RWPE1 (cell line): Measurements from ENCODE around the gene PHKB.

Experiments used
- CTCF ChIA-PET: fragments of 350-600 bp; sonication (Branson Sonifier 250); formaldehyde crosslinking; extraction: SDS; loops from one replicate; lab custom pipeline; 2021; lab: Yijun Ruan, JAX
- POLR2A ChIA-PET: fragments of 400-600 bp; formaldehyde crosslinking; extraction: SDS; loops from one replicate; lab custom pipeline; 2020; ENCODE audit warnings: antibody characterized with exemption; ENCODE audit not compliant: low non-redundant PET; lab: Yijun Ruan, JAX
- DNase-seq: peaks from one replicate; pipeline ENCODE4 v3.0.0; 2012; ENCODE audit warnings: low spot score
- H3K27ac ChIP-seq: fragments of 450-650 bp; 2 replicates; pipeline ENCODE4 v1.5.1; 2017
- TF ChIP-seq, protein P1 (sequence below): fragments of 450-650 bp; conservative IDR thresholded peaks from 2 replicates; pipeline ENCODE4 v1.5.1; 2017; ENCODE audit warnings: low read depth, mild to moderate bottlenecking

PHKB gene

GRCh38 chr16:47613251-47613650 is 152.1 kb downstream of the PHKB start:
- TF ChIP-seq, protein P1, sequence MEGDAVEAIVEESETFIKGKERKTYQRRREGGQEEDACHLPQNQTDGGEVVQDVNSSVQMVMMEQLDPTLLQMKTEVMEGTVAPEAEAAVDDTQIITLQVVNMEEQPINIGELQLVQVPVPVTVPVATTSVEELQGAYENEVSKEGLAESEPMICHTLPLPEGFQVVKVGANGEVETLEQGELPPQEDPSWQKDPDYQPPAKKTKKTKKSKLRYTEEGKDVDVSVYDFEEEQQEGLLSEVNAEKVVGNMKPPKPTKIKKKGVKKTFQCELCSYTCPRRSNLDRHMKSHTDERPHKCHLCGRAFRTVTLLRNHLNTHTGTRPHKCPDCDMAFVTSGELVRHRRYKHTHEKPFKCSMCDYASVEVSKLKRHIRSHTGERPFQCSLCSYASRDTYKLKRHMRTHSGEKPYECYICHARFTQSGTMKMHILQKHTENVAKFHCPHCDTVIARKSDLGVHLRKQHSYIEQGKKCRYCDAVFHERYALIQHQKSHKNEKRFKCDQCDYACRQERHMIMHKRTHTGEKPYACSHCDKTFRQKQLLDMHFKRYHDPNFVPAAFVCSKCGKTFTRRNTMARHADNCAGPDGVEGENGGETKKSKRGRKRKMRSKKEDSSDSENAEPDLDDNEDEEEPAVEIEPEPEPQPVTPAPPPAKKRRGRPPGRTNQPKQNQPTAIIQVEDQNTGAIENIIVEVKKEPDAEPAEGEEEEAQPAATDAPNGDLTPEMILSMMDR = no peak
- ChIA-PET POLR2A (no interaction called here), CTCF (interaction anchor here (0.6 kb wide), 1 partner anchor 53 kb away, joined by 3 read pairs; no protein-coding TSS in a partner anchor)
- no peak for DNase-seq
- no peak overlapping the region for H3K27ac ChIP-seq

DNA sequence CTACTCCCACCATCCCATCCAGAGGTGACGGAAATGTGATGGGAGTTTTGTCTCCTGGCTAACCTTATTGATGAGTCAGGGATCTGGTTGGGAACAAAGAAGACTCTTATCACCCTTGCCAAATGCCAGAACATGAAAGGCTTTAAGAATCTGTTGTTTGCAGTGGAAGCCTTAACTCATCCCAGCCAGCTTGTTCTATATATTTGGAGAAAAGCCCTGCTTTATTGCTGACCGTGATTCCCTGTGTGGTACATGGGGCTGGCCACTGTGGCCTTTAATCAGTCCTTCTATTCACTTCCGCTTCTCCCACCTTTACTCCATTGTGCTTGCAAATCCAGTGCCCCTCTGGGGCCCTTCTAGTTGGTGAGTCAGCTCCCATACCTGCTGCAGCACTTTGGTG is 156.6 kb downstream of the PHKB start:
- ChIA-PET POLR2A (no interaction called here), CTCF (no interaction called here)
- DNase-seq = no peak
- H3K27ac ChIP-seq = no peak overlapping the region
- TF ChIP-seq, protein P1 = no peak

DNA sequence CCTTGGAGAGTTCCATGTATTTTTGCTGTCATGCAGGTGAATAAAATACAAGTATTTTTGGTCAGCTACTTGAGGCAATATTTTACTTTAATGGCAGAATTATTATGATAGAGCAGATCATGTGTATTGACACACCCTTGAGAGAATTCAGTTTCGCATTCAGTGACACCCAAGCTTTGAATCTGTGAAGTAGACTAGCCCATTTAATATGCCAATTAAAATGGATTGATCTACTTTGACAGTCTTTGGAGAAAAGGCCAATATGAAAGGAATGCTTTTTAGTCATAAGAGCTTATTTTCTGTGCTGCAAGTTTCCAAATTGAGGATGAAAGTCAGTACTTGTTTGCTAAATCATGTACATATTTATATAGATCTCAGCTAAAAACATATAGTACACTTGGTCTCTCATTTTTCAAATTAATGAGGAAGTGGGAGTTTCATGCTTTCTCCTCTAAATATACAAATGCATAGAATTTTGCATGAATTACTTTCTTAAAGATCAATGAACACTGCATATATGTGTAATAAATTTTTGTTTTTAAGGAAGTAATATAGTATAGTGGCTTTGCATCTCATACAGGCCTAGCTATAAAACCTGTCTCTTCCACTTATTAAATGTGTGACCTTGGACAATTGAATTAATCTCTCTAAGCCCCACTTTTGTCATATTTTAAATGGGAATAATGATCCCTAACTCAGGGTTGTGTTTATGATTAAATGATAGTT is 161.5 kb downstream of the PHKB start:
- ChIA-PET CTCF (no interaction called here), POLR2A (no interaction called here)
- H3K27ac ChIP-seq = no peak overlapping the region
- TF ChIP-seq, protein P1 = no peak
- no peak for DNase-seq

GRCh38 chr16:47624563-47624962 is 163.4 kb downstream of the PHKB start:
- DNase-seq = no peak
- ChIA-PET POLR2A (no interaction called here), CTCF (no interaction called here)
- H3K27ac ChIP-seq = no peak overlapping the region
- TF ChIP-seq, protein P1 = no peak

DNA sequence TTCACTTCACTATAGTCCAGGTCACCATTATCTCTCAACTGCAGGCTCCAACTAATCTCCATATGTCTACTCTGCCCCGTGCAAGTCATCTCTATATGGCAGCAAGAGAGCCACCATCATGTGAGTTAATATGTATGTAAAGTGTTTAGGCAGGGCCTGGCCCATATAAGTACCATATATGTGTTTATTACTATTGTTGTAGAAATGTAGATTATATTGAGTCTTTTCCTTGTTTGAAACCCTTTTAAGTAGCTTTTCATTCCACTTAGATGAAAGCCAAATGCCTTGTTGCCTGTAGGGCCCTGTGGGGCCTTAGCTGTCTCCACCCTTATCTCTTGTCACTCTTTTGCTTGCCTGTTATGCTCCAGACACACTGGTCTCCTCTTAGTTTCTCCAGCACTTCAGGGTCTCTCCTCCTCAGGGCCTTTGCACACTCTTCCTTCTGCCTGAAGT is 164.0 kb downstream of the PHKB start:
- ChIA-PET CTCF (no interaction called here), POLR2A (no interaction called here)
- TF ChIP-seq, protein P1 = no peak
- DNase-seq = no peak
- no peak overlapping the region for H3K27ac ChIP-seq

DNA sequence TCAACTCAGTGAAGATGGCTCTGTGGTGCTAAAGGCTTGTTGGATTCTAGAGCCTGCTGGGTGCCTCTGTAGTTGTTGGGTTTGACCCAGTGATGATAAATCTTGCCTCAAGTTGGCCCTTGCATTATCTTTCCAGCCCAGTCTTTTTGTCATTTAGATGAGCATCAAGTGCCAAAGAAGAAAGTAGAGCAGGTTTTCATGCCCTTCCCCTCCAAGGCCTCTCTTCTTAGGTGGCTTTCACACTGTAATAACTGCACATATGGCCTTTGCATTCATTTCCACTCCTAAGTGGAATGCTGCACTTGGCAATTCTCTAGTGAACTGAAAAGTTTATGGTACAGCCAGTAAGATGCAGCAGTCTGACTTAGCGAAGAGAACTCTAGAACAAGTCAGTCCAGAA is 165.1 kb downstream of the PHKB start:
- no peak overlapping the region for H3K27ac ChIP-seq
- ChIA-PET POLR2A (no interaction called here), CTCF (no interaction called here)
- no peak for DNase-seq
- TF ChIP-seq, protein P1 = no peak
